Body of pancreas (tissue), 4 donors: ENCODE data around the gene RAET1E.

Source experiments
- CTCF ChIP-seq, 7 experiments: fragments of 450-650 bp in 4 of 7; fragments of 200-600 bp in 3 of 7; sonication (generic) in 3 of 7; IDR thresholded peaks; one replicate each; pipeline ENCODE4 v1.5.1; 2016 to 2019; ENCODE audit warnings: antibody characterized with exemption in 7 of 7
- POLR2A ChIP-seq, 3 donors: fragments of 450-650 bp; IDR thresholded peaks; one replicate each; pipeline ENCODE4 v1.6.1; 2016; ENCODE audit warnings: antibody characterized with exemption in 3 of 3, mild to moderate bottlenecking in 2 of 3

- no peak for TF ChIP-seq POLR2A (IDR thresholded peaks at IDR 0.05)
- TF ChIP-seq CTCF (IDR thresholded peaks at IDR 0.05), result no peak
Measured at GRCh38 chr6:149915970-149916865, 18.3 kb upstream of the RAET1E start.
